ENCODE measurements around the gene SERP1.
"Not testable (repeated sequence)": the region's sequence is repeated elsewhere in the genome, so short reads cannot be mapped to it uniquely, and the experiment has no call there.

Gene SERP1

DNA sequence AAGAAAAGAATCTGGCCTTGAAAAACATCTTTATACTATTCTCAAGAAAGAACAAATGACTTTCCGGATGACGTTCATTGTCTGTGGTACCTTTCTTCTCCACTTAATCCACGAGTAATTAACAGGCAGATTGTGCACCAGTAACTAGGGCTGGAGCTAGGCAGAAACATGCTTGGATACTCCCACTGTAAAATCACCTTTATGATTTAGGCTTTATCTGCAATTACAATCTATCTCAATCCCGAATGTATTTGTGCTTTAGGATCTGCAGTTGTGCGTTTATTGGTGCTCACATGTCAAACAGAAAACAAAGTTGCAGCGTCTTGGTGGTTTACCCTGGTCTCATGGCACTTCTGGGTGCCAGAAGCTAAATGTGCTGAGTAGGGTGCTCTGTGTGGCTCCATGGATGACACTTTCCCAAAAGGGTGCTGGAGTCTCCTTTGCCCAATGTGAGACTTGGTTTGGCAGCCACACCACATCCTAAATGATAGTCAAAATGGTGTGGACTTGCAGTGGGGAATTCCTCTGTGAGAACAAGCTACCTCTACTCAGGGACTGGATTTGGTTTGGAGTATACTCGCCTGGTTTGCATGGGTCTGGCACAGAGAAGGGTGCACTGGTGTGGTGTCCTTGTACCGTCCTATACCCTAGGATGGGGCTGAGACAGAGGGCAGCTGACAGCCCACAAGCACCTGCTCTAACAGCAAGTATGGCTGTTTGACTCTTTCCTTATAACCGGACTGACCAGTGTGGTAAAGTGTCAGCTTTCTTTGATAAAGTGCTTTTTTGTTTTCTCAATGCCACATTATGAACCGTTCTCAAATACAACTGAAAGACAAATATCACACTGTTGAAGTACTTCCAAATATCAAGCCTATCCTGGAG lies 7.7 kb downstream of the SERP1 start:
- DNase-seq (ENCODE audit: low read depth in 2 of 2): no peak

DNA sequence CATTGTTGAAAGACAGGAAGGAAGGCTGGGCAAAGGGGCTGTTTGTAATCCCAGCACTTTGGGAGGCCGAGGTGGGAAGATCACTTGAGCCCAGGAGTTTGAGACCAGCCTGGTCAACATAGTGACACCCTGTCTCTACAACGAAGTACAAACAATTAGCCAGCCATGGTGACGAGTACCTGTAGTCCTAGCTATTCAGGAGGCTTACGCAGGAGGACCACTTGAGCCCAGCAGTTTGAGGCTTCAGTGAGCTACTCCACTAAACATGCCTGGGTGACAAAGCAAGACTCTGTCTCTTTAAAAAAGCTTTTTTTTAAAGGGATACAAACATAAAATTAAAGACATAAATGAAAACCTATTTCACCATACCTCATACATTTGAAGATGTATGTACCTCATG lies 11.1 kb downstream of the SERP1 start:
- DNase-seq (ENCODE audit: low read depth in 2 of 2): no peak

- DNase-seq (ENCODE audit: low read depth in 2 of 2): no peak
Measured at GRCh38 chr3:150531775-150532174, 14.5 kb downstream of the SERP1 start.

DNA sequence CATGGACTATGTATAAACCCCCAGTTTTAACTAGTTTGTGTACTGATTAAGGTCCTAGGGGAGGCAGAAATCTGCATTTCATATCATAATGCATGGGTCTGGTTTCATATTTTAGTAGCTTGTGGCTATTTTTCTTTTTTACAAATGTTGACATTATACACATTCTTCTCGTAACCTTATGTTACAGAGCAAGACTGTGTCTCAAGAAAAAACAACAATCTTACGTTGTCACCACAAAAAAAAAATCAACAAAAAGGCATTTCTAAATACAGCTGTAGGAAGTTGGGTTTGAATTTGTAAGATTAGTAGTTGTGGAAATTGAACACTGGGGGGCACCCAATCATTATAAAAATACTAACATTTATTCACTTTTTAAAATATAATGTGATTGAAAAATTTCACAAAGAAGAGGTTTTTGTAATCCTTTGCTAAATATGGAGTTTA lies 17.9 kb downstream of the SERP1 start:
- no peak for DNase-seq (ENCODE audit: low read depth in 2 of 2)

DNA sequence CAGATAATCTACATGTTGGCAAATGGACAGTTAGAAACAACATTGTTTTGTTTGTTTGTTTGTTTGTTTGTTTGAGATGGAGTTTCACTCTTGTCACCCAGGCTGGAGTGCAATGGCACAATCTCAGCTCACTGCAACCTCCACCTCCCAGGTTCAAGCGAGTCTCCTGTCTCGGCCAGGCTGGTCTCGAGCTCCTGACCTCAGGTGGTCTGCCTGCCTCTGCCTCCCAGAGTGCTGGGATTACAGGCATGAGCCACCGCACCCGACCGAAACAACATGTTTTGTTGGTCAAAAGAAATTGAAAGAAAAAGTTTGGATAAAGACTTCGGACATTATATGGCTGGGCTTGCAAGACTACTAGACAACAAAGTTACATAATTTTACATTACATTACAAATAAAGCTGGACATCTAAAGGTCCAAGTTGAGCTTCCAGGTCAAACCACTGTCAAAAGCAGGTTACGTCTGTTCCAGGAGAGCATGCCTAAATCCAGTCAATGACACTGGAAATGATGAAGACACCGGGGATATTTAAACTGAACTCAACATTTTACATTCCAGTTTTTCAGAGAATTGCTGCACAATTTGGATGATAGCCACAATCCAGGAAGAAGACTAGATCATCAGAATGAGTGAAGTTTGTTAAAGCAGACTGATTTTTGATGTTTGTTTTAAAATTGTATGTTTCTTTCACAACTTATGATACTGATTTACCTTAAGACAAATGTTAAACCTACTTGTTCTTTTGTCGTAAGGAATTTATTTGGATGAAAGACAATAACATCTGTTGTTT lies 18.6 kb downstream of the SERP1 start:
- no peak for DNase-seq (ENCODE audit: low read depth in 2 of 2)

GRCh38 chr3:150523538-150523937 lies 22.8 kb downstream of the SERP1 start:
- no peak for DNase-seq (ENCODE audit: low read depth in 2 of 2)

DNA sequence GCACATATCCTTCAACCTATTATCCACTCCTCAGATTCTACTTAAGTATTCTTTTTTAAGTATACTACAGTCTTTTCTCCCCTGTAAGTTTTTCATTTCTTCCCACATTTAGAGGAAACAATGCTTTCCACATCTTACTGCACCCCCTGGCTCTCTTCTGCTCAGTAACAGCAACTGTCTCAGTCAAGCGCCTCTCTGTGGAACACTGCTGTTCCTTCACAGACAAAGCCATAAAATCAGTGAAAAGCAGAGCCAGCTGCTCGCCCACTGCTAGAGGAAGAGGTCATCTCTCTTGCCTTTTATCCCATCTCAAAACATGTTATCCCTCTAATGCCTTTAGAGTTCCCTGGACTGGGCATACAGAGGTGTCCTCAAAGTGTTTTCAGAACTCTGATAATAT lies 24.8 kb downstream of the SERP1 start:
- no peak for DNase-seq (ENCODE audit: low read depth in 2 of 2)

GRCh38 chr3:150520408-150520807 lies 25.9 kb downstream of the SERP1 start:
- DNase-seq (ENCODE audit: low read depth in 2 of 2): no peak

GRCh38 chr3:150519026-150519425 lies 27.3 kb downstream of the SERP1 start:
- DNase-seq (ENCODE audit: low read depth in 2 of 2): no peak

- no peak for DNase-seq (ENCODE audit: low read depth in 2 of 2)
Measured at GRCh38 chr3:150515210-150515609, 31.1 kb downstream of the SERP1 start.

GRCh38 chr3:150511122-150511821 lies 35.0 kb downstream of the SERP1 start:
- no peak for DNase-seq (ENCODE audit: low read depth in 2 of 2)

DNA sequence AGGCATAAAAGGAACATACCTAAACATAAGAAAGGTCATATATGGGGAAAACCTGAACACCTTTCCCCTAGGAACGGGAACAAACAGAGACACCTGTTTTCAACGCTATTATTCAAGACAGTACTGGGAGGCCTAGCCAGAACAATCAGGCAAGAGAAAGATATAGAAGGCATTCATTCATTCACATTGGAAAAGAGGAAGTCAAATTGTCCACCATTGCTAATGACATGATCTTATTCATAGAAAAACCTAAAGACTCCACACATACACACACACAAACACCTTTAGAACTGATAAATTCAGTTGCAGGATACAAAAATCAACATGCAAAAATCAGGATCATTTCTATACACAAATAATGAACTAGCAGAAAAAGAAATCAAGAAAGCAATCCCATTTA lies 36.5 kb downstream of the SERP1 start:
- DNase-seq (ENCODE audit: low read depth in 2 of 2): no peak

- DNase-seq (ENCODE audit: low read depth in 2 of 2): no peak
Measured at GRCh38 chr3:150508401-150508800, 37.9 kb downstream of the SERP1 start.

GRCh38 chr3:150504483-150504882 lies 41.8 kb downstream of the SERP1 start:
- DNase-seq (ENCODE audit: low read depth in 2 of 2): no peak

GRCh38 chr3:150503402-150504099 lies 42.7 kb downstream of the SERP1 start:
- DNase-seq (ENCODE audit: low read depth in 2 of 2): no peak

- DNase-seq (ENCODE audit: low read depth in 2 of 2): not testable (repeated sequence)
Measured at GRCh38 chr3:150500960-150501359, 45.3 kb downstream of the SERP1 start.

DNA sequence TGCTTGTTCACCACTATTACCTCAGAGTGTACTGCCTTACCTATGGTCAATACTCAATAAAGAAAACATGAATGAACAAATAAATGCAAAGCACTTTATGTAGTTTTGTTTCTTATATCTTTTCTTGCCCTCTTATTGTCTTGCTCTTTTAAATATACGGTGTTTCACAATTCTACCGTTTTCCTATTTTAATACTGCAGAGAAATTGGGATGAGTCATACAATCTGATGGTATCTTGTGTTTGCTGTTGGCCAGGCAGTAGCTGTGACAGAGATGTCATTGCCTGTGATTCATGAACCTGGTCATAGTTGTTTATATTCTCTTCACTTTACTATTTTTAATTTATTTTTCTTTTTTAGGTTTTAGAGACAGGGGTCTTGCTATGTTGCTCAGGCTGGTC lies 48.3 kb downstream of the SERP1 start:
- DNase-seq (ENCODE audit: low read depth in 2 of 2): peak; percentile 2 to 6

GRCh38 chr3:150495563-150496168 lies 50.6 kb downstream of the SERP1 start:
- DNase-seq (ENCODE audit: low read depth in 2 of 2): peak; percentile 26 to 36

GRCh38 chr3:150495149-150495548 lies 51.1 kb downstream of the SERP1 start:
- no peak for DNase-seq (ENCODE audit: low read depth in 2 of 2)

GRCh38 chr3:150494411-150494977 lies 51.8 kb downstream of the SERP1 start:
- DNase-seq (ENCODE audit: low read depth in 2 of 2): no peak
